H9 (cell line): ENCODE data around the gene P3R3URF. TPM values are rescaled to one million over a fixed set of nuclear protein-coding genes. Genes with fewer than 3 reads are reported as not detected.

Source experiments
- DNase-seq: peaks from one replicate; pipeline ENCODE4 v3.0.0-alpha.2; 2017
- H2AFZ ChIP-seq: one replicate; pipeline ENCODE4 v1.6.1; 2013; ENCODE audit warnings: mild to moderate bottlenecking, low read length, control low read depth, moderate library complexity
- H2AK5ac ChIP-seq: 2 replicates; pipeline ENCODE4 v1.6.1; 2013; ENCODE audit warnings: low read length, control low read depth, mixed read lengths; ENCODE audit not compliant: insufficient read length
- H2BK120ac ChIP-seq: one replicate; pipeline ENCODE4 v1.6.1; 2013; ENCODE audit warnings: low read depth, mild to moderate bottlenecking, low read length, control low read depth, inconsistent platforms; ENCODE audit not compliant: poor library complexity, severe bottlenecking
- H2BK12ac ChIP-seq: 2 replicates; pipeline ENCODE4 v1.6.1; 2013; ENCODE audit warnings: low read length, control low read depth, mixed read lengths, low read depth; ENCODE audit not compliant: insufficient read length
- H2BK15ac ChIP-seq: 2 replicates; pipeline ENCODE4 v1.6.1; 2013; ENCODE audit warnings: low read depth, low read length, control low read depth
- H2BK20ac ChIP-seq: one replicate; pipeline ENCODE4 v1.6.1; 2013; ENCODE audit warnings: low read depth, mild to moderate bottlenecking, low read length, control low read depth, inconsistent platforms; ENCODE audit not compliant: poor library complexity, severe bottlenecking
- H2BK5ac ChIP-seq: 2 replicates; pipeline ENCODE4 v1.6.1; 2013; ENCODE audit warnings: low read length, control low read depth, mixed read lengths; ENCODE audit not compliant: insufficient read length
- H3K14ac ChIP-seq: 2 replicates; pipeline ENCODE4 v1.6.1; 2013; ENCODE audit warnings: low read length, control low read depth; ENCODE audit not compliant: insufficient read depth
- H3K18ac ChIP-seq: 2 replicates; pipeline ENCODE4 v1.6.1; 2013; ENCODE audit warnings: low read depth, mild to moderate bottlenecking, mixed read lengths, low read length, control low read depth; ENCODE audit not compliant: insufficient read length
- H3K23ac ChIP-seq: 2 replicates; pipeline ENCODE4 v1.6.1; 2013; ENCODE audit warnings: low read length, control low read depth, mixed read lengths, low read depth; ENCODE audit not compliant: insufficient read length
- H3K23me2 ChIP-seq: 2 replicates; pipeline ENCODE4 v1.6.1; 2013; ENCODE audit warnings: low read depth, mild to moderate bottlenecking, mixed read lengths, low read length, control low read depth; ENCODE audit not compliant: insufficient read length, poor library complexity, severe bottlenecking
- H3K27ac ChIP-seq: 2 replicates; pipeline ENCODE4 v1.5.1; 2013; ENCODE audit warnings: low read length, control low read depth, mixed read lengths, low read depth; ENCODE audit not compliant: insufficient read length
- H3K27me3 ChIP-seq: 2 replicates; pipeline ENCODE4 v1.6.1; 2013; ENCODE audit warnings: low read length, control low read depth, inconsistent platforms; ENCODE audit not compliant: insufficient read depth
- H3K4ac ChIP-seq: 2 replicates; pipeline ENCODE4 v1.6.1; 2013; ENCODE audit warnings: low read depth, mild to moderate bottlenecking, control low read depth, inconsistent platforms, low read length, moderate library complexity
- H3K4me1 ChIP-seq: 2 replicates; pipeline ENCODE4 v1.6.1; 2013; ENCODE audit warnings: low read length, control low read depth, inconsistent platforms; ENCODE audit not compliant: insufficient read depth
- H3K4me2 ChIP-seq: 2 replicates; pipeline ENCODE4 v1.6.1; 2013; ENCODE audit warnings: low read length, control low read depth, mixed read lengths; ENCODE audit not compliant: insufficient read length, insufficient read depth
- H3K56ac ChIP-seq: 2 replicates; pipeline ENCODE4 v1.6.1; 2013; ENCODE audit warnings: low read depth, mild to moderate bottlenecking, mixed read lengths, low read length, control low read depth; ENCODE audit not compliant: insufficient read length
- H3K79me1 ChIP-seq: 2 replicates; pipeline ENCODE4 v1.6.1; 2013; ENCODE audit warnings: low read depth, mild to moderate bottlenecking, moderate library complexity, low read length, control low read depth, inconsistent platforms; ENCODE audit not compliant: insufficient read depth, poor library complexity, severe bottlenecking
- H3K79me2 ChIP-seq: 2 replicates; pipeline ENCODE4 v1.6.1; 2013; ENCODE audit warnings: low read length, control low read depth, inconsistent platforms; ENCODE audit not compliant: insufficient read depth
- H3K9ac ChIP-seq: 2 replicates; pipeline ENCODE4 v1.6.1; 2013; ENCODE audit warnings: low read length, control low read depth, mixed read lengths; ENCODE audit not compliant: insufficient read length; ENCODE audit errors: extremely low read depth
- H3K9me3 ChIP-seq: one replicate; pipeline ENCODE4 v1.6.1; 2013; ENCODE audit warnings: low read depth, low read length, inconsistent platforms; ENCODE audit not compliant: control insufficient read depth
- H3T11ph ChIP-seq: one replicate; pipeline ENCODE4 v1.6.1; 2013; ENCODE audit warnings: mild to moderate bottlenecking, low read length, control low read depth, inconsistent platforms
- H4K20me1 ChIP-seq: one replicate; pipeline ENCODE4 v1.6.1; 2013; ENCODE audit not compliant: control insufficient read depth, insufficient read length, insufficient read depth
- H4K5ac ChIP-seq: 2 replicates; pipeline ENCODE4 v1.6.1; 2013; ENCODE audit warnings: low read depth, mild to moderate bottlenecking, mixed read lengths, low read length, control low read depth; ENCODE audit not compliant: insufficient read length
- H4K8ac ChIP-seq: replicated peaks from 2 replicates; pipeline ENCODE4 v1.6.1; 2013; ENCODE audit warnings: low read length, control low read depth, mixed read lengths, low read depth; ENCODE audit not compliant: insufficient read length
- H4K91ac ChIP-seq: 2 replicates; pipeline ENCODE4 v1.6.1; 2013; ENCODE audit warnings: low read depth, mild to moderate bottlenecking, moderate library complexity, mixed read lengths, low read length, control low read depth; ENCODE audit not compliant: insufficient read length
- H3K27ac Mint-ChIP-seq, 3 experiments: 2 replicates in 2 of 3; 3 replicates in 1 of 3; pipeline ENCODE4 v1.8.0; 2020 to 2021; ENCODE audit warnings: mixed read lengths in 3 of 3, mild to moderate bottlenecking in 1 of 3, moderate library complexity in 1 of 3
- H3K27me3 Mint-ChIP-seq: 2 replicates; pipeline ENCODE4 v1.8.0; 2021; ENCODE audit warnings: low read depth, mild to moderate bottlenecking, moderate library complexity, mixed read lengths
- H3K36me3 Mint-ChIP-seq, 3 experiments: 2 replicates in 2 of 3; 3 replicates in 1 of 3; pipeline ENCODE4 v1.8.0; 2020 to 2021; ENCODE audit warnings: low read depth in 3 of 3, mixed read lengths in 3 of 3; ENCODE audit not compliant: insufficient read depth in 1 of 3
- H3K4me1 Mint-ChIP-seq, 2 experiments: 2 replicates each; pipeline ENCODE4 v1.8.0; 2020; ENCODE audit warnings: mixed read lengths in 2 of 2
- H3K4me3 Mint-ChIP-seq, 2 experiments: 2 replicates in 1 of 2; 3 replicates in 1 of 2; pipeline ENCODE4 v1.8.0; 2020 to 2021; ENCODE audit warnings: mild to moderate bottlenecking in 2 of 2, mixed read lengths in 2 of 2, moderate library complexity in 1 of 2
- H3K9me3 Mint-ChIP-seq, 2 experiments: 2 replicates in 1 of 2; 3 replicates in 1 of 2; pipeline ENCODE4 v1.8.0; 2020; ENCODE audit warnings: mild to moderate bottlenecking in 2 of 2, mixed read lengths in 2 of 2, moderate library complexity in 1 of 2
- CTCF ChIP-seq: fragments of 200-600 bp; sonication (generic); conservative IDR thresholded peaks from 3 replicates; pipeline ENCODE4 v1.8.0; 2021; ENCODE audit warnings: antibody characterized with exemption, mild to moderate bottlenecking
- total RNA-seq: library from RNA; stranded (reverse); gene quantifications from 2 replicates; pipeline ENCODE4 v1.2.1, GENCODE V29; 2021

The P3R3URF gene
- total RNA-seq, 1 experiment from 2014 or later = not detected

- Mint-ChIP-seq H3K36me3 (no peaks in the 10 kb centered on the region), H3K4me1 (peaks cover 16 to 18% of the 10 kb centered on the region in 2 experiments), H3K27me3 (peaks cover 13% of the 10 kb centered on the region), H3K27ac (no peak overlapping the region), H3K4me3 (no peak overlapping the region), H3K9me3 (peaks cover 0 to 3% of the 10 kb centered on the region in 2 experiments; a peak in 1 of 5 replicates)
- Histone ChIP-seq H2BK20ac (no peak overlapping the region), H3K4me2 (no peak overlapping the region), H4K5ac (no peak overlapping the region), H3K79me2 (no peaks in the 10 kb centered on the region), H3K4ac (no peak overlapping the region), H3K9ac (no peak overlapping the region), H3K56ac (no peak overlapping the region), H3K18ac (no peak overlapping the region), H3K79me1 (no peaks in the 10 kb centered on the region), H3K4me1 (peaks cover 6% of the 10 kb centered on the region; the same call in 1 of the 2 replicates), H2BK5ac (no peak overlapping the region), H3K23me2 (peaks cover 14% of the 10 kb centered on the region), H3T11ph (no peak overlapping the region), H2BK120ac (no peak overlapping the region), H3K14ac (no peak overlapping the region), H4K20me1 (no peaks in the 10 kb centered on the region), H3K27ac (no peak overlapping the region), H2AFZ (no peak overlapping the region), H3K23ac (no peak overlapping the region), H2BK15ac (no peak overlapping the region), H2AK5ac (no peak overlapping the region), H3K9me3 (no peaks in the 10 kb centered on the region), H4K8ac (no peak overlapping the region), H3K27me3 (no peaks in the 10 kb centered on the region; the same call in 1 of the 2 replicates), H4K91ac (no peak overlapping the region), H2BK12ac (no peak overlapping the region)
- no peak for TF ChIP-seq CTCF
- no peak for DNase-seq
Observed at GRCh38 chr1:46136711-46137110, 39.6 kb downstream of the P3R3URF start.
